SK-N-SH (cell line): Measurements from ENCODE around the gene PDLIM5. TPM values are rescaled to one million over a fixed set of nuclear protein-coding genes. Genes with fewer than 3 reads are reported as not detected.

Experiments
- CTCF ChIA-PET: fragments of 300-600, 350-600 bp; formaldehyde crosslinking; extraction: SDS; loops from one replicate; lab custom pipeline; 2021; lab: Yijun Ruan, JAX
- POLR2A ChIA-PET: fragments of 350-600 bp; sonication (Branson Sonifier 250); formaldehyde crosslinking; extraction: SDS; loops from one replicate; lab custom pipeline; 2020; ENCODE audit warnings: antibody characterized with exemption, inconsistent platforms; lab: Yijun Ruan, JAX
- DNase-seq: peaks from one replicate; pipeline ENCODE4 v3.0.0; 2012
- H2AFZ ChIP-seq: fragments of 200-600 bp; sonication (generic); 2 replicates; pipeline ENCODE4 v1.8.1; 2016; ENCODE audit warnings: antibody characterized with exemption, mild to moderate bottlenecking, low read depth
- H3F3A ChIP-seq: fragments of 200-600 bp; sonication (generic); replicated peaks from 2 replicates; pipeline ENCODE3; 2016; ENCODE audit warnings: antibody characterized with exemption, mild to moderate bottlenecking; ENCODE audit not compliant: insufficient read depth
- H3K27ac ChIP-seq, 2 experiments: fragments of 200-500 bp in 1 of 2; fragments of 200-600 bp in 1 of 2; sonication (Bioruptor generic) in 1 of 2; sonication (generic), shearing (Covaris generic) in 1 of 2; 2 replicates each; pipeline versions ENCODE4 v1.5.1 to v1.6.1; 2014 to 2016; ENCODE audit warnings: low read depth in 2 of 2, inconsistent platforms in 1 of 2, low read length in 1 of 2, mild to moderate bottlenecking in 1 of 2, mixed read lengths in 1 of 2
- H3K27me3 ChIP-seq: fragments of 200-600 bp; sonication (generic), shearing (Covaris generic); 2 replicates; pipeline ENCODE4 v1.6.1; 2016; ENCODE audit warnings: mixed run types; ENCODE audit not compliant: insufficient read depth
- H3K36me3 ChIP-seq, 2 experiments: fragments of 200-500 bp in 1 of 2; fragments of 200-600 bp in 1 of 2; sonication (Bioruptor generic) in 1 of 2; sonication (generic) in 1 of 2; replicated peaks in 1 of 2; 2 replicates each; pipeline versions ENCODE3 to v1.5.1; 2014 to 2016; ENCODE audit warnings: low read length in 1 of 2, mild to moderate bottlenecking in 1 of 2; ENCODE audit not compliant: insufficient read depth in 2 of 2, control insufficient read depth in 1 of 2
- H3K4me1 ChIP-seq, 2 experiments: fragments of 200-500 bp in 1 of 2; fragments of 200-600 bp in 1 of 2; sonication (Bioruptor generic) in 1 of 2; sonication (generic), shearing (Covaris generic) in 1 of 2; 2 replicates each; pipeline versions ENCODE4 v1.5.1 to v1.6.1; 2014 to 2016; ENCODE audit warnings: low read depth in 1 of 2, low read length in 1 of 2, mixed run types in 1 of 2; ENCODE audit not compliant: insufficient read depth in 2 of 2, control insufficient read depth in 1 of 2
- H3K4me2 ChIP-seq: fragments of 200-600 bp; sonication (generic), shearing (Covaris generic); 2 replicates; pipeline ENCODE4 v1.6.1; 2017; ENCODE audit warnings: mixed run types
- H3K4me3 ChIP-seq, 2 experiments: fragments of 200-500 bp in 1 of 2; fragments of 200-600 bp in 1 of 2; sonication (Bioruptor generic) in 1 of 2; sonication (generic), shearing (Covaris generic) in 1 of 2; 2 replicates each; pipeline versions ENCODE4 v1.5.1 to v1.8.1; 2014 to 2016; ENCODE audit warnings: low read depth in 2 of 2, inconsistent platforms in 1 of 2, low read length in 1 of 2, mild to moderate bottlenecking in 1 of 2, mixed read lengths in 1 of 2, moderate library complexity in 1 of 2
- H3K79me2 ChIP-seq: fragments of 200-600 bp; sonication (generic); 2 replicates; pipeline ENCODE4 v1.8.1; 2017; ENCODE audit warnings: mild to moderate bottlenecking; ENCODE audit not compliant: insufficient read depth
- H3K9ac ChIP-seq: fragments of 200-600 bp; sonication (generic); 2 replicates; pipeline ENCODE4 v1.6.1; 2017; ENCODE audit warnings: mixed run types
- H3K9me2 ChIP-seq: fragments of 200-600 bp; sonication (generic); 2 replicates; pipeline ENCODE4 v1.6.1; 2017; ENCODE audit warnings: mixed run types
- H3K9me3 ChIP-seq: fragments of 200-600 bp; sonication (generic); 2 replicates; pipeline ENCODE4 v1.6.1; 2017; ENCODE audit warnings: mixed run types, mild to moderate bottlenecking, moderate library complexity
- H4K20me1 ChIP-seq: fragments of 200-600 bp; sonication (generic); 2 replicates; pipeline ENCODE4 v1.6.1; 2017; ENCODE audit warnings: mild to moderate bottlenecking, mixed run types; ENCODE audit not compliant: insufficient read depth
- CTCF ChIP-seq: fragments of 200-600 bp; sonication (generic); IDR thresholded peaks from 2 replicates; pipeline ENCODE4 v1.6.1; 2017; ENCODE audit warnings: antibody characterized with exemption, mild to moderate bottlenecking, moderate library complexity
- GABPA ChIP-seq: IDR thresholded peaks from 2 replicates; pipeline ENCODE4 v1.4.0; 2012; ENCODE audit warnings: low read depth, mild to moderate bottlenecking
- IRF3 ChIP-seq: fragments of 150-350 bp; IDR thresholded peaks from 2 replicates; pipeline ENCODE4 v1.6.1; 2016; ENCODE audit warnings: mild to moderate bottlenecking, low read depth, low read length
- MEF2A ChIP-seq: IDR thresholded peaks from 2 replicates; pipeline ENCODE4 v1.4.0; 2012; ENCODE audit warnings: low read depth, borderline replicate concordance
- RCOR1 ChIP-seq: fragments of 150-350 bp; IDR thresholded peaks from 2 replicates; pipeline ENCODE4 v1.6.1; 2017; ENCODE audit warnings: antibody characterized with exemption, low read length
- REST ChIP-seq: IDR thresholded peaks from 2 replicates; pipeline ENCODE4 v1.6.1; 2012; ENCODE audit warnings: mild to moderate bottlenecking, low read depth, low read length, moderate library complexity
- RXRA ChIP-seq: IDR thresholded peaks from 2 replicates; pipeline ENCODE4 v1.4.0; 2012; ENCODE audit warnings: low read depth, mild to moderate bottlenecking, borderline replicate concordance
- USF2 ChIP-seq: fragments of 150-350 bp; IDR thresholded peaks from 2 replicates; pipeline ENCODE4 v1.6.1; 2017; ENCODE audit warnings: antibody characterized with exemption, low read length, low read depth, borderline replicate concordance
- ZBTB33 ChIP-seq: IDR thresholded peaks from 2 replicates; pipeline ENCODE4 v1.4.0; 2012; ENCODE audit warnings: low read depth, borderline replicate concordance
- WGBS: methylation state at CpG from one replicate; pipeline ENCODE4 v1.1.6; 2017; ENCODE audit warnings: low lambda C conversion rate; 5-methylcytosine and 5-hydroxymethylcytosine counted together
- polyA plus RNA-seq, 3 experiments: library from polyadenylated mRNA; depleted of rRNA; stranded (reverse); fragments of >200 nt; gene quantifications; 2 replicates each; pipeline ENCODE4 v1.2.3, GENCODE V29; 2012

The PDLIM5 gene
- polyA plus RNA-seq, 1 of the 3 experiments (the other 2 are of a cell fraction) = 36.7 TPM

GRCh38 chr4:94455081-94455480 is 3.3 kb downstream of the PDLIM5 start:
- no peak overlapping the region for H2AFZ ChIP-seq
- peaks cover 14 to 39% of the 10 kb centered on the region in 2 experiments for H3K36me3 ChIP-seq
- peaks cover 7 to 10% of the 10 kb centered on the region in 2 experiments; a peak in 3 of 4 replicates for H3K4me1 ChIP-seq
- H3K9me3 ChIP-seq = no peaks in the 10 kb centered on the region
- H3K4me3 ChIP-seq = peak overlapping the region in 1 of 2 experiments; percentile 32; a peak in 1 of 4 replicates
- no peaks in the 10 kb centered on the region for H3K9me2 ChIP-seq
- H3K27ac ChIP-seq = peak overlapping the region in 1 of 2 experiments; percentile 5; a peak in 1 of 4 replicates
- ChIA-PET CTCF (no interaction called here), POLR2A (no interaction called here)
- 80% methylated on average over 3 of the region's 3 CpGs for WGBS
- H4K20me1 ChIP-seq = peaks cover 30% of the 10 kb centered on the region
- H3K9ac ChIP-seq = no peak overlapping the region
- peaks cover 84% of the 10 kb centered on the region for H3K79me2 ChIP-seq
- H3F3A ChIP-seq = no peaks in the 10 kb centered on the region
- no peak for TF ChIP-seq REST
- TF ChIP-seq ZBTB33 = no peak
- TF ChIP-seq IRF3 = no peak
- no peak for TF ChIP-seq USF2
- no peak for TF ChIP-seq MEF2A
- no peak for TF ChIP-seq RXRA
- no peak for TF ChIP-seq CTCF
- no peak for TF ChIP-seq GABPA
- no peak for TF ChIP-seq RCOR1
- H3K27me3 ChIP-seq = no peaks in the 10 kb centered on the region
- H3K4me2 ChIP-seq = peak overlapping the region; percentile 86
- DNase-seq = no peak
